ENCODE results near the gene NDUFA8. TPM values are rescaled to one million over a fixed set of nuclear protein-coding genes. Genes with fewer than 3 reads are reported as not detected.
A peak's percentile ranks its signal among the peaks of the same experiment; 100 is the strongest.

The NDUFA8 gene
- total and polyA plus RNA-seq, 9 of the 15 experiments (the other 6 are each of a cell fraction or from before 2014, with no cell fraction given) = 105 to 212 (median 133) TPM

GRCh38 chr9:122159026-122159924, at the start of gene NDUFA8, which contains the start of gene MORN5 (continued):
- TF ChIP-seq, protein P1, sequence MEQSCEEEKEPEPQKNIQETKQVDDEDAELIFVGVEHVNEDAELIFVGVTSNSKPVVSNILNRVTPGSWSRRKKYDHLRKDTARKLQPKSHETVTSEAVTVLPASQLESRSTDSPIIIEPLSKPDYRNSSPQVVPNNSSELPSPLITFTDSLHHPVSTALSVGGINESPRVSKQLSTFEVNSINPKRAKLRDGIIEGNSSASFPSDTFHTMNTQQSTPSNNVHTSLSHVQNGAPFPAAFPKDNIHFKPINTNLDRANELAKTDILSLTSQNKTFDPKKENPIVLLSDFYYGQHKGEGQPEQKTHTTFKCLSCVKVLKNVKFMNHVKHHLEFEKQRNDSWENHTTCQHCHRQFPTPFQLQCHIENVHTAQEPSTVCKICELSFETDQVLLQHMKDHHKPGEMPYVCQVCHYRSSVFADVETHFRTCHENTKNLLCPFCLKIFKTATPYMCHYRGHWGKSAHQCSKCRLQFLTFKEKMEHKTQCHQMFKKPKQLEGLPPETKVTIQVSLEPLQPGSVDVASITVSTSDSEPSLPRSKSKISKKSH (CRISPR knock-in tag; IDR thresholded peaks at IDR 0.05) = no peak
- TF ChIP-seq ZNF143 (CRISPR knock-in tag; IDR thresholded peaks at IDR 0.05) (no peak), NCOA2 (IDR thresholded peaks at IDR 0.05; ENCODE audit: partially characterized antibody in 2 of 2) (no peak), ZNF12 (CRISPR knock-in tag; IDR thresholded peaks at IDR 0.05) (no peak), NCOR1 (IDR thresholded peaks at IDR 0.05) (no peak), XRCC3 (IDR thresholded peaks at IDR 0.05) (0 out of 2 replicates have a peak, but pooled peaks have one; percentile 18), HLTF (IDR thresholded peaks at IDR 0.05) (no peak), KLF13 (tag; IDR thresholded peaks at IDR 0.05; ENCODE audit: borderline replicate concordance, low read depth) (no peak), NR2C2 (CRISPR knock-in tag; IDR thresholded peaks at IDR 0.05) (no peak), NR2C2 (tag; IDR thresholded peaks at IDR 0.05) (no peak), NFRKB (IDR thresholded peaks at IDR 0.05; ENCODE audit: low read depth) (no peak), RBFOX2 (IDR thresholded peaks at IDR 0.05; ENCODE audit: low read depth, low read length) (peak; percentile 84), NR4A1 (CRISPR knock-in tag; IDR thresholded peaks at IDR 0.05) (no peak), NR4A1 (tag; IDR thresholded peaks at IDR 0.05) (no peak), KLF6 (CRISPR knock-in tag; IDR thresholded peaks at IDR 0.05; ENCODE audit: borderline replicate concordance) (no peak), PTBP1 (IDR thresholded peaks at IDR 0.05; ENCODE audit: low read depth, low read length) (no peak), SRSF1 (IDR thresholded peaks at IDR 0.05; ENCODE audit: low read depth, low read length) (no peak), ESRRB (CRISPR knock-in tag; IDR thresholded peaks at IDR 0.05; ENCODE audit: borderline replicate concordance) (no peak), ZNF311 (CRISPR knock-in tag; IDR thresholded peaks at IDR 0.05) (no peak), POLR3G (IDR thresholded peaks at IDR 0.05; ENCODE audit: extremely low read depth, insufficient read length, insufficient replicate concordance) (no peak), ZSCAN32 (CRISPR knock-in tag; IDR thresholded peaks at IDR 0.05) (no peak), JUND (IDR thresholded peaks at IDR 0.05; ENCODE audit: borderline replicate concordance, low read depth, low read length) (no peak), JUND (tag; IDR thresholded peaks at IDR 0.05; ENCODE audit: borderline replicate concordance, low read depth, low read length) (no peak), ZNF586 (CRISPR knock-in tag; conservative IDR thresholded peaks at IDR 0.05) (no peak), ZNF395 (CRISPR knock-in tag; IDR thresholded peaks at IDR 0.05) (no peak), SP1 (CRISPR knock-in tag; IDR thresholded peaks at IDR 0.05) (peak; percentile 24; the same call in 1 of the 2 replicates), RBM22 (IDR thresholded peaks at IDR 0.05; ENCODE audit: low read depth, low read length, poor library complexity, severe bottlenecking) (no peak), NFE2L1 (tag; IDR thresholded peaks at IDR 0.05; ENCODE audit: borderline replicate concordance, low read depth) (no peak)

Data from K562 (cell line).